ENCODE measurements around the gene PIGP. TPM values are rescaled to one million over a fixed set of nuclear protein-coding genes. Genes with fewer than 3 reads are reported as not detected.
"Not testable (repeated sequence)": the region's sequence is repeated elsewhere in the genome, so short reads cannot be mapped to it uniquely, and the experiment has no call there.

Gene PIGP
- total RNA-seq, result 10 to 100 TPM; 17.2 TPM

- DNase-seq, result peak; percentile 95
- no peaks in the 10 kb centered on the region for H3K9me3 Mint-ChIP-seq
- H3K4me3 Mint-ChIP-seq, result peak within 1 kb of the TSS; percentile 95
- peaks cover 17% of the 10 kb centered on the region for H3K36me3 Mint-ChIP-seq (ENCODE audit: low read depth)
- peak within 1 kb of the TSS; percentile 94 for H3K27ac Mint-ChIP-seq
- no peaks in the 10 kb centered on the region for H3K27me3 Mint-ChIP-seq
- peaks cover 37% of the 10 kb centered on the region for H3K4me1 Mint-ChIP-seq
- CTCF ChIA-PET, result no interaction called here
- POLR2A ChIA-PET, result interaction anchor here (1.0 to 2.2 kb wide), 5 partner anchors 9 to 491 kb away, joined by 3 to 9 read pairs (median 5); partner anchors contain the start of gene DYRK1A
Measured at GRCh38 chr21:37072988-37073416, at the start of gene PIGP, which contains the start of gene TTC3. Gene PIGP, minus strand, starts transcription at chr21:37073071. Its CDS starts 556 bp downstream, at chr21:37072515. Gene TTC3, plus strand, starts transcription at chr21:37073254. Its CDS starts 14,004 bp downstream, at chr21:37087258.

- CTCF ChIA-PET, result no interaction called here
- Mint-ChIP-seq H3K4me3 (no peak overlapping the region), H3K27me3 (no peaks in the 10 kb centered on the region), H3K27ac (no peak overlapping the region), H3K4me1 (peaks cover 15% of the 10 kb centered on the region), H3K9me3 (no peaks in the 10 kb centered on the region), H3K36me3 (ENCODE audit: low read depth) (peaks cover 2% of the 10 kb centered on the region)
- POLR2A ChIA-PET, result no interaction called here
- no peak for DNase-seq
Measured at GRCh38 chr21:37119421-37120218, 46.7 kb upstream of the PIGP start.

- Mint-ChIP-seq H3K4me1 (peaks cover 15% of the 10 kb centered on the region), H3K27me3 (no peaks in the 10 kb centered on the region), H3K4me3 (no peak overlapping the region), H3K27ac (no peak overlapping the region), H3K36me3 (ENCODE audit: low read depth) (peaks cover 2% of the 10 kb centered on the region), H3K9me3 (no peaks in the 10 kb centered on the region)
- POLR2A ChIA-PET, result no interaction called here
- CTCF ChIA-PET, result no interaction called here
- no peak for DNase-seq
Measured at GRCh38 chr21:37118187-37118826, 45.4 kb upstream of the PIGP start.

- H3K9me3 Mint-ChIP-seq, result peaks cover 3% of the 10 kb centered on the region
- POLR2A ChIA-PET, result no interaction called here
- H3K27ac Mint-ChIP-seq, result no peak overlapping the region
- no peaks in the 10 kb centered on the region for H3K27me3 Mint-ChIP-seq
- no peak for DNase-seq
- H3K4me1 Mint-ChIP-seq, result peaks cover 15% of the 10 kb centered on the region
- no peak overlapping the region for H3K4me3 Mint-ChIP-seq
- CTCF ChIA-PET, result no interaction called here
- peaks cover 2% of the 10 kb centered on the region for H3K36me3 Mint-ChIP-seq (ENCODE audit: low read depth)
Measured at GRCh38 chr21:37117204-37117603, 44.3 kb upstream of the PIGP start.

GRCh38 chr21:37116459-37116858 is 43.6 kb upstream of the PIGP start:
- H3K27ac Mint-ChIP-seq; CTCF ChIA-PET; H3K36me3 Mint-ChIP-seq (ENCODE audit: low read depth); POLR2A ChIA-PET; H3K4me3 Mint-ChIP-seq; DNase-seq; H3K9me3 Mint-ChIP-seq; H3K27me3 Mint-ChIP-seq: not testable (repeated sequence)
- H3K4me1 Mint-ChIP-seq, result peaks cover 15% of the 10 kb centered on the region

GRCh38 chr21:37114301-37114700 is 41.4 kb upstream of the PIGP start:
- H3K27me3 Mint-ChIP-seq, H3K27ac Mint-ChIP-seq, H3K4me3 Mint-ChIP-seq, CTCF ChIA-PET, DNase-seq, POLR2A ChIA-PET, H3K9me3 Mint-ChIP-seq, H3K4me1 Mint-ChIP-seq: not testable (repeated sequence)
- H3K36me3 Mint-ChIP-seq (ENCODE audit: low read depth), result peaks cover 13% of the 10 kb centered on the region

GRCh38 chr21:37111029-37111428 is 38.2 kb upstream of the PIGP start:
- peaks cover 16% of the 10 kb centered on the region for H3K9me3 Mint-ChIP-seq
- H3K27ac Mint-ChIP-seq, CTCF ChIA-PET, H3K4me1 Mint-ChIP-seq, H3K27me3 Mint-ChIP-seq, DNase-seq, H3K4me3 Mint-ChIP-seq, POLR2A ChIA-PET: not testable (repeated sequence)
- H3K36me3 Mint-ChIP-seq (ENCODE audit: low read depth), result peaks cover 30% of the 10 kb centered on the region

GRCh38 chr21:37106998-37107397 is 34.1 kb upstream of the PIGP start:
- Mint-ChIP-seq H3K9me3 (peaks cover 14% of the 10 kb centered on the region), H3K4me3 (no peak overlapping the region), H3K4me1 (no peaks in the 10 kb centered on the region), H3K27me3 (no peaks in the 10 kb centered on the region), H3K27ac (no peak overlapping the region), H3K36me3 (ENCODE audit: low read depth) (peaks cover 33% of the 10 kb centered on the region)
- DNase-seq, result no peak
- CTCF ChIA-PET, result no interaction called here
- POLR2A ChIA-PET, result no interaction called here

- CTCF ChIA-PET, H3K4me3 Mint-ChIP-seq, H3K4me1 Mint-ChIP-seq, H3K9me3 Mint-ChIP-seq, H3K27me3 Mint-ChIP-seq, DNase-seq, POLR2A ChIA-PET, H3K27ac Mint-ChIP-seq: not testable (repeated sequence)
- peaks cover 14% of the 10 kb centered on the region for H3K36me3 Mint-ChIP-seq (ENCODE audit: low read depth)
Measured at GRCh38 chr21:37102746-37103145, 29.9 kb upstream of the PIGP start.

- ChIA-PET POLR2A (no interaction called here), CTCF (no interaction called here)
- no peak for DNase-seq
- no peaks in the 10 kb centered on the region for H3K4me1 Mint-ChIP-seq
- peaks cover 17% of the 10 kb centered on the region for H3K36me3 Mint-ChIP-seq (ENCODE audit: low read depth)
- H3K27ac Mint-ChIP-seq, result no peak overlapping the region
- H3K9me3 Mint-ChIP-seq, result no peaks in the 10 kb centered on the region
- H3K4me3 Mint-ChIP-seq, result no peak overlapping the region
- H3K27me3 Mint-ChIP-seq, result no peaks in the 10 kb centered on the region
Measured at GRCh38 chr21:37101384-37101783, 28.5 kb upstream of the PIGP start.

- H3K27me3 Mint-ChIP-seq, result no peaks in the 10 kb centered on the region
- ChIA-PET CTCF (no interaction called here), POLR2A (no interaction called here)
Measured at GRCh38 chr21:37100316-37100715, 27.4 kb upstream of the PIGP start.

GRCh38 chr21:37098751-37099150 is 25.9 kb upstream of the PIGP start:
- POLR2A ChIA-PET, result no interaction called here
- H3K36me3 Mint-ChIP-seq (ENCODE audit: low read depth), result peaks cover 18% of the 10 kb centered on the region
- no peaks in the 10 kb centered on the region for H3K4me1 Mint-ChIP-seq
- CTCF ChIA-PET, result no interaction called here
- H3K27me3 Mint-ChIP-seq, result no peaks in the 10 kb centered on the region
- H3K4me3 Mint-ChIP-seq, result no peak overlapping the region
- no peak for DNase-seq
- H3K27ac Mint-ChIP-seq, result no peak overlapping the region
- H3K9me3 Mint-ChIP-seq, result no peaks in the 10 kb centered on the region

More at GRCh38 chr21:37100316-37100715, 27.4 kb upstream of the PIGP start:
- H3K36me3 Mint-ChIP-seq (ENCODE audit: low read depth), result peaks cover 18% of the 10 kb centered on the region
- no peaks in the 10 kb centered on the region for H3K4me1 Mint-ChIP-seq
- no peak overlapping the region for H3K4me3 Mint-ChIP-seq
- H3K27ac Mint-ChIP-seq, result no peak overlapping the region
- no peak for DNase-seq
- H3K9me3 Mint-ChIP-seq, result no peaks in the 10 kb centered on the region

- no peaks in the 10 kb centered on the region for H3K9me3 Mint-ChIP-seq
- no peak overlapping the region for H3K27ac Mint-ChIP-seq
- no peaks in the 10 kb centered on the region for H3K4me1 Mint-ChIP-seq
- H3K27me3 Mint-ChIP-seq, result no peaks in the 10 kb centered on the region
- no peak for DNase-seq
- H3K36me3 Mint-ChIP-seq (ENCODE audit: low read depth), result peaks cover 20% of the 10 kb centered on the region
- POLR2A ChIA-PET, result no interaction called here
- H3K4me3 Mint-ChIP-seq, result no peak overlapping the region
- CTCF ChIA-PET, result no interaction called here
Measured at GRCh38 chr21:37095821-37096220, 22.9 kb upstream of the PIGP start.

GRCh38 chr21:37093977-37094376 is 21.1 kb upstream of the PIGP start:
- H3K4me1 Mint-ChIP-seq, result no peaks in the 10 kb centered on the region
- ChIA-PET CTCF (no interaction called here), POLR2A (no interaction called here)
- no peak overlapping the region for H3K27ac Mint-ChIP-seq
- no peak for DNase-seq
- no peak overlapping the region for H3K4me3 Mint-ChIP-seq
- H3K9me3 Mint-ChIP-seq, result no peaks in the 10 kb centered on the region
- no peaks in the 10 kb centered on the region for H3K27me3 Mint-ChIP-seq
- peaks cover 28% of the 10 kb centered on the region for H3K36me3 Mint-ChIP-seq (ENCODE audit: low read depth)
